ENCODE measurements around the gene UCN. TPM values are rescaled to one million over a fixed set of nuclear protein-coding genes. Genes with fewer than 3 reads are reported as not detected.
"Not testable (repeated sequence)": the region's sequence is repeated elsewhere in the genome, so short reads cannot be mapped to it uniquely, and the experiment has no call there.

UCN gene
- polyA plus RNA-seq, 1 donor, result 3.4 TPM

DNA sequence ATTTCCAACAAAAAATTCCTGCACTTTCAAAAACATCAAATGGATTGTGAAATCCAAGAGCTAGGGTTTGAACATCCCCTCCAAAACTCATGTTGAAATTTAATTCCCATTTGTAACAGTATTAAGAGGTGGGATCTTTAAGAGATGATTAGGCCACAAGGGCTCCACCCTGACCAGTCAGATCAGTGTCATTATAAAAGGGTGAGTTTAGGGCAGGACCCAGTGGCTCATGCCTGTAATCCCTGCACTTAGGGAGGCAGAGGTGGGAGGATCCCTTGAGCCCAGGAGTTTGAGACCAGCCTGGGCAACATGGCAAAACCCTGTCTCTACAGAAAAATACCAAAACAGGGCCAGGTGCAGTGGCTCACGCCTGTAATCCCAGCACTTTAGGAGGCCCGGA lies 39.4 kb upstream of the UCN start:
- Histone ChIP-seq H3K36me3 (ENCODE audit: control insufficient read depth, insufficient read depth, low read length) (peaks cover 13% of the 10 kb centered on the region), H3K9me3 (ENCODE audit: control insufficient read depth, low read depth, low read length) (no peaks in the 10 kb centered on the region), H3K27me3 (ENCODE audit: control insufficient read depth, insufficient read depth, low read length) (no peaks in the 10 kb centered on the region), H3K27ac (ENCODE audit: low read length) (no peak overlapping the region), H3K4me3 (ENCODE audit: low read length) (no peak overlapping the region), H3K4me1 (ENCODE audit: control insufficient read depth, insufficient read depth, low read length) (no peaks in the 10 kb centered on the region)
- no peak for DNase-seq
- no CpG with 5 or more reads among the region's 2 CpGs for WGBS (ENCODE audit: insufficient coverage, low lambda C conversion rate)

GRCh38 chr2:27336173-27336572 lies 27.9 kb upstream of the UCN start:
- DNase-seq, result no peak
- Histone ChIP-seq H3K27me3 (ENCODE audit: control insufficient read depth, insufficient read depth, low read length) (no peaks in the 10 kb centered on the region), H3K36me3 (ENCODE audit: control insufficient read depth, insufficient read depth, low read length) (peaks cover 82% of the 10 kb centered on the region), H3K4me3 (ENCODE audit: low read length) (no peak overlapping the region), H3K4me1 (ENCODE audit: control insufficient read depth, insufficient read depth, low read length) (no peaks in the 10 kb centered on the region), H3K27ac (ENCODE audit: low read length) (no peak overlapping the region), H3K9me3 (ENCODE audit: control insufficient read depth, low read depth, low read length) (no peaks in the 10 kb centered on the region)
- WGBS (ENCODE audit: insufficient coverage, low lambda C conversion rate), result no CpG with 5 or more reads among the region's 7 CpGs

- Histone ChIP-seq H3K36me3 (ENCODE audit: control insufficient read depth, insufficient read depth, low read length) (peaks cover 83% of the 10 kb centered on the region), H3K27me3 (ENCODE audit: control insufficient read depth, insufficient read depth, low read length) (no peaks in the 10 kb centered on the region)
- no CpG with 5 or more reads among the region's 3 CpGs for WGBS (ENCODE audit: insufficient coverage, low lambda C conversion rate)
These were observed 27.1 kb upstream of the UCN start for GRCh38 chr2:27335311-27335710.

GRCh38 chr2:27324720-27325119 lies 16.5 kb upstream of the UCN start:
- Histone ChIP-seq H3K36me3 (ENCODE audit: control insufficient read depth, insufficient read depth, low read length) (peaks cover 35% of the 10 kb centered on the region), H3K27me3 (ENCODE audit: control insufficient read depth, insufficient read depth, low read length) (no peaks in the 10 kb centered on the region), H3K4me3 (ENCODE audit: low read length) (no peak overlapping the region), H3K4me1 (ENCODE audit: control insufficient read depth, insufficient read depth, low read length) (peaks cover 15% of the 10 kb centered on the region), H3K9me3 (ENCODE audit: control insufficient read depth, low read depth, low read length) (no peaks in the 10 kb centered on the region), H3K27ac (ENCODE audit: low read length) (no peak overlapping the region)
- no peak for DNase-seq
- no CpG with 5 or more reads among the region's 5 CpGs for WGBS (ENCODE audit: insufficient coverage, low lambda C conversion rate)

More at GRCh38 chr2:27335311-27335710, 27.1 kb upstream of the UCN start:
- no peak overlapping the region for H3K4me3 ChIP-seq (ENCODE audit: low read length)
- H3K4me1 ChIP-seq (ENCODE audit: control insufficient read depth, insufficient read depth, low read length), result no peaks in the 10 kb centered on the region
- no peaks in the 10 kb centered on the region for H3K9me3 ChIP-seq (ENCODE audit: control insufficient read depth, low read depth, low read length)
- DNase-seq, result no peak
- H3K27ac ChIP-seq (ENCODE audit: low read length), result no peak overlapping the region

DNA sequence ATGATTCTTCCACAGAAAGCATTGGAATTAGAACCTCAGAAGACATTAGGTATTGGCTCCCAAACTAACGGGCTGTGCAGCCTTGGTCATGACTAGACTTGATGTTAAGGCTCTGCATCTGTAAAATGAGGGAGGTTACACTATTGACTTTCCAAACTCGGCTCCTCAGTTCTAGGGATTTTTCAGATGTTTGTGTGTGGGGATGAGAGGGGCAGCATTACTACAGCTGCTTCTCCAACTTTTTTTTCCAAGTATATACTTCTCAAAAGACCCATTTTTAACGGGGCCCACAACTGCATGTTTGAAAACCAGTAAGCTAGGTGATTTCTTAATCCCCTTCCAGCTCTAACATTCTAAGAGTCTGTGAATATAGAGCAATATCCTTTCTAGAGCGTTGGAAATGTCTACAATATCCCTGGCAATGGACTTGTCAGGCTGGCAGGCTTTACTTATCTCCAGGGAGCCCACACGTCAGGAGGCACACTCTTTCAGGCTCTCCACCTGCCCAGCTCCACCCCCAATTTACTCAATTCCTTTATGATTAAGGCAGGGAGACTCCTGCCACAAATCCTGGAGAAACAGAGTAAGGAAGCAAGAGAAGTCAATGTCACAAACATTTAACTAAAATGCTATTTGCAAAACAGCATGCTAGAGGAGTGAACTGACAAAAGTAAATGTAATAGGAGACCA lies 15.5 kb upstream of the UCN start:
- Histone ChIP-seq H3K4me3 (ENCODE audit: low read length) (peak overlapping the region; percentile 86), H3K27me3 (ENCODE audit: control insufficient read depth, insufficient read depth, low read length) (no peaks in the 10 kb centered on the region), H3K36me3 (ENCODE audit: control insufficient read depth, insufficient read depth, low read length) (peaks cover 26% of the 10 kb centered on the region), H3K4me1 (ENCODE audit: control insufficient read depth, insufficient read depth, low read length) (peaks cover 15% of the 10 kb centered on the region), H3K9me3 (ENCODE audit: control insufficient read depth, low read depth, low read length) (no peaks in the 10 kb centered on the region), H3K27ac (ENCODE audit: low read length) (peak overlapping the region; percentile 93)
- 20% methylated on average over 1 of the region's 5 CpGs for WGBS (ENCODE audit: insufficient coverage, low lambda C conversion rate)
- DNase-seq, result peak in 1 of 2 donors; percentile 45

DNA sequence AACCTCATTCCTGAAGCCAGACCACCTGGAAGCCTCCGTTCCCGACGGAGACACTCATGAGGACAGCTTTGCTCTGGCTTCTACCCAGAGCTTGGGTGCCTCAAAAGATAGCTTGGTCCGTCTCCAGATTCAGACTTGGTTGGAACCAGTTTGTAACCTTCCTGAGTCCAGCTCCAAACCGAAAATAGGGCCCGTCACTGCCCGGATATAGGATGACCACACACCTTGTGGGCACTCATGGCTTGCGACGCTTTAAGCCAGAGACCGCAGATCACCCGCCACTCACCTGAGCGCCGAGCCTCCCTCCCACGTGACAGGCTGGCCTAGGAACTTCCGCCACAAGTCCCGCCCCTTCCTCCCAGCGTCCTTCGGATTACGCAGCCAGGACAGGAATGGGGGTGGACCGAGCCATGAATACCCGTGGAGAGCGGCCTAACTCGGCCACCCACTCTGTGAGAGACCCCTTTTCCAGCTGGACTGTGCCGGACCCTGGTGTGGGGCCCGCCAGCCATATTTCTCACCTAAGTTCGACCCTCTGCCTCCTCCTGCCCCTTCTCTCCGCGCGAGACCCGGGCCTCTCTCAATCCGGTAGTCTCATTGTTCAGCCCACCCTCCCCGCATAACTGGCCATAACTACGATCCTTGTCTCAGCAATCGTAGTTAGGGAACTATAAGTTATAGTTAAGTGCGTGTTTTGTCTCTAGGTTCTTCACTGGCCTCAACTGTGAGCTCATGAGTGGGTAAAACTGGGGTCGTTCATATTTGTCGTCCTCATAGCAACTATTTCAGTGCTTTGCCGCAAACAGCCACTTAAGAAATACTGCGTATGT lies 14.7 kb upstream of the UCN start, which contains the start of gene MPV17:
Gene MPV17 (minus strand): TSS at position 332 of the 830 bp plus-strand sequence. CDS start 580 bp downstream, outside the sequence.
- peak; percentile 93 to 95 for DNase-seq
- no peaks in the 10 kb centered on the region for H3K27me3 ChIP-seq (ENCODE audit: control insufficient read depth, insufficient read depth, low read length)
- H3K9me3 ChIP-seq (ENCODE audit: control insufficient read depth, low read depth, low read length), result no peaks in the 10 kb centered on the region
- peak within 1 kb of the TSS; percentile 93 for H3K27ac ChIP-seq (ENCODE audit: low read length)
- 0% methylated on average over 6 of the region's 39 CpGs for WGBS (ENCODE audit: insufficient coverage, low lambda C conversion rate)
- peak within 1 kb of the TSS; percentile 86 for H3K4me3 ChIP-seq (ENCODE audit: low read length)
- peaks cover 15% of the 10 kb centered on the region for H3K4me1 ChIP-seq (ENCODE audit: control insufficient read depth, insufficient read depth, low read length)
- H3K36me3 ChIP-seq (ENCODE audit: control insufficient read depth, insufficient read depth, low read length), result peaks cover 18% of the 10 kb centered on the region

DNA sequence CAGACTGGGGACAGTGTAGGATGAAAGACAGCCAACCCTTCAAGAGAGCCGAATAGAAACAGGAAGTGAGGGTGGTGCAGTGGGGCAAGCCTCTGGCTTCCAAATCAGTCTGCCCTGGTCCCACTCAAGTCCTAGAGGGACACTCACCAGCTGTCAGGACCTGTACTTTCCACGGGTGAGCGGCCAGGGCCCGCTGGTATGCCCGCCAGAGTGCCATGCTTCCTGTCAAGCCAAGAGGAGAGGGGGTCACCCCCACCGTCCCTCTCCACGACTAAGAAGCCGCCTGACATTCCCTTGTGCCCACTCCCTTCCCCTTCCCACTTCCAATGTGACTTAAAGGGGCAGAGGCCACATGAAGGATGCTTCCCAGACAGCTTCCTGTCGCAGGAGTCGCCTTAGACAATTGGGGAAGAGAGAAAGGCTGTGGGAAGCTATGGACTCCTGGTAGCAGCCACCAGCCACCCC lies 14.1 kb upstream of the UCN start:
- no peaks in the 10 kb centered on the region for H3K27me3 ChIP-seq (ENCODE audit: control insufficient read depth, insufficient read depth, low read length)
- H3K27ac ChIP-seq (ENCODE audit: low read length), result peak overlapping the region; percentile 93
- no CpG with 5 or more reads among the region's 10 CpGs for WGBS (ENCODE audit: insufficient coverage, low lambda C conversion rate)
- peaks cover 15% of the 10 kb centered on the region for H3K4me1 ChIP-seq (ENCODE audit: control insufficient read depth, insufficient read depth, low read length)
- H3K4me3 ChIP-seq (ENCODE audit: low read length), result peak overlapping the region; percentile 86
- peaks cover 17% of the 10 kb centered on the region for H3K36me3 ChIP-seq (ENCODE audit: control insufficient read depth, insufficient read depth, low read length)
- peak in 1 of 2 donors; percentile 47 for DNase-seq
- no peaks in the 10 kb centered on the region for H3K9me3 ChIP-seq (ENCODE audit: control insufficient read depth, low read depth, low read length)

DNA sequence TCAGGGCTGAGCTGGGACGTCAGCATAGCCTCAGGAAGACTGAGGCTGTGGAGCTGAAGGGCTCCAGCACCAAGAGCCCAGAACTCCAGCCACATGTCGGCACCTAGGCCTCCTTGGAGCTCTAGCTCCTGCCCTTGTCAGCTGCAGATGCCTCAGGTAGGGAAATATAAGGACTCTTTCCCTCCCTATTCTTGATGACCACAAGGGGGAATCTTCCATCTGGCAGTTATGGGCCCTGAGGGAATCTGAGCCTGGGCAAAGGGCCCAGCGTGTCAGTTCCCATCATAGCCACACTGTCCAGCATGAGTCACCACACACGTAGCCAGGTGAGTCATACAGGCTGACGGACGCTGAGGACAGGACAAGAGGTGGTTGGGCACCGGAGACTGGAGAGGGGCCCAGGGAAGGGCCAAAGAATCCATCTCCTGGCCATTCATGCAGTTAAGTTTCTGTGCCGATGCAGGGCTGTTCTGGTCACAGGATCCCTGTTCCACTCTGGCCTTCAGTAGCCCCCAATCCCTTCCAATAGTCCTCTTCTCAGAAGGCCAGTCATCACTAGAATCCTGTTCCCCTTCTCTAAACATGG lies 12.8 kb upstream of the UCN start:
- peaks cover 15% of the 10 kb centered on the region for H3K4me1 ChIP-seq (ENCODE audit: control insufficient read depth, insufficient read depth, low read length)
- H3K27ac ChIP-seq (ENCODE audit: low read length), result peak overlapping the region; percentile 93
- H3K4me3 ChIP-seq (ENCODE audit: low read length), result peak overlapping the region; percentile 86
- peak; percentile 91 for DNase-seq
- no peaks in the 10 kb centered on the region for H3K9me3 ChIP-seq (ENCODE audit: control insufficient read depth, low read depth, low read length)
- no peaks in the 10 kb centered on the region for H3K27me3 ChIP-seq (ENCODE audit: control insufficient read depth, insufficient read depth, low read length)
- no CpG with 5 or more reads among the region's 8 CpGs for WGBS (ENCODE audit: insufficient coverage, low lambda C conversion rate)
- peaks cover 14% of the 10 kb centered on the region for H3K36me3 ChIP-seq (ENCODE audit: control insufficient read depth, insufficient read depth, low read length)

- H3K27me3 ChIP-seq (ENCODE audit: control insufficient read depth, insufficient read depth, low read length); H3K27ac ChIP-seq (ENCODE audit: low read length); H3K9me3 ChIP-seq (ENCODE audit: control insufficient read depth, low read depth, low read length); H3K4me3 ChIP-seq (ENCODE audit: low read length); DNase-seq: not testable (repeated sequence)
- WGBS (ENCODE audit: insufficient coverage, low lambda C conversion rate), result no CpG with 5 or more reads among the region's 15 CpGs
- H3K36me3 ChIP-seq (ENCODE audit: control insufficient read depth, insufficient read depth, low read length), result peaks cover 11% of the 10 kb centered on the region
- H3K4me1 ChIP-seq (ENCODE audit: control insufficient read depth, insufficient read depth, low read length), result peaks cover 15% of the 10 kb centered on the region
These were observed 11.6 kb upstream of the UCN start for GRCh38 chr2:27319839-27320238.

GRCh38 chr2:27316655-27317412 lies 8.6 kb upstream of the UCN start:
- Histone ChIP-seq H3K4me1 (ENCODE audit: control insufficient read depth, insufficient read depth, low read length) (peaks cover 15% of the 10 kb centered on the region), H3K27ac (ENCODE audit: low read length) (no peak overlapping the region), H3K36me3 (ENCODE audit: control insufficient read depth, insufficient read depth, low read length) (peaks cover 19% of the 10 kb centered on the region), H3K27me3 (ENCODE audit: control insufficient read depth, insufficient read depth, low read length) (no peaks in the 10 kb centered on the region), H3K4me3 (ENCODE audit: low read length) (no peak overlapping the region), H3K9me3 (ENCODE audit: control insufficient read depth, low read depth, low read length) (no peaks in the 10 kb centered on the region)
- no peak for DNase-seq
- WGBS (ENCODE audit: insufficient coverage, low lambda C conversion rate), result 100% methylated on average over 1 of the region's 12 CpGs

All from large intestine (tissue), 3 donors.